ENCODE data around the gene C16orf96.

Gene C16orf96

DNA sequence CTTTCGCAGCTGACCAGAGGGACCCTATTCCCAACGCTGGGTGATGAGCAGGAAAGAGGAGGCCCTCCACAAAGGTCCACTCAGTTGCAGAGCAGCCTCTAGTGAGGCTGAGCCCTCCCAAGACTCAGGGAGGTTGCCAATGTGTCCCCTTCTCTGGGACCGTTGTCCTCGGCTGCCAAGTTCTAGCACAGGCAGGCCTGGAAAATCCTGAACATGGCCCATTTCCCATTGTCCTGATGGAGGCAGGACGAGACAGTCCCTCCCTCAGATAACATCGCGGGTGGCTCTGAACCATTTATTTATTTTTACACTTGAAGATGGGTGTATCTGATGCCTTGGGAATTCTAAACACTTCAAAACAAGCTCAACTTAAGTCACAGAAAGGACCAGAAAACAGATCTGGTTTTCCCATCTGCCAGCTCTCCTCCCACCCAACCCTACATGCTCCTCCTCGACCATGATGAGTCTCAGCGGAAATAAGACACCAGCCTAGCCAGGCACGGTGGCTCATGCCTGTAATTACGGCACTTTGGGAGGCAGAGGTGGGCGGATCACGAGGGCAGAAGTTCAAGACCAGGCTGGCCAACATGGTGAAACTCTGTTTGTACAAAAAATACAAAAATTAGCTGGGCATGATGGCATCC lies 30.4 kb upstream of the C16orf96 start:
- Histone ChIP-seq H3K4me1 (ENCODE audit: control insufficient read depth, insufficient read depth, low read length) (peaks cover 12% of the 10 kb centered on the region), H3K9me3 (ENCODE audit: control insufficient read depth, insufficient read depth, low read length) (no peaks in the 10 kb centered on the region), H3K27ac (ENCODE audit: low read length) (no peak overlapping the region), H3K36me3 (ENCODE audit: control insufficient read depth, insufficient read depth, low read length) (no peaks in the 10 kb centered on the region), H3K4me3 (ENCODE audit: low read length) (no peak overlapping the region), H3K27me3 (ENCODE audit: control insufficient read depth, insufficient read depth, low read length) (no peaks in the 10 kb centered on the region)
- no peak for DNase-seq (ENCODE audit: low read depth, low spot score)
- WGBS (ENCODE audit: insufficient coverage, insufficient read length): no CpG with 5 or more reads among the region's 13 CpGs

GRCh38 chr16:4529085-4530060 lies 26.8 kb upstream of the C16orf96 start:
- no peak overlapping the region for H3K4me3 ChIP-seq (ENCODE audit: low read length)
- peaks cover 2% of the 10 kb centered on the region for H3K4me1 ChIP-seq (ENCODE audit: control insufficient read depth, insufficient read depth, low read length)
- no peaks in the 10 kb centered on the region for H3K27me3 ChIP-seq (ENCODE audit: control insufficient read depth, insufficient read depth, low read length)
- DNase-seq (ENCODE audit: low read depth, low spot score): no peak
- no CpG with 5 or more reads among the region's 16 CpGs for WGBS (ENCODE audit: insufficient coverage, insufficient read length)
- no peaks in the 10 kb centered on the region for H3K36me3 ChIP-seq (ENCODE audit: control insufficient read depth, insufficient read depth, low read length)
- no peaks in the 10 kb centered on the region for H3K9me3 ChIP-seq (ENCODE audit: control insufficient read depth, insufficient read depth, low read length)
- H3K27ac ChIP-seq (ENCODE audit: low read length): no peak overlapping the region

GRCh38 chr16:4531811-4532210 lies 24.3 kb upstream of the C16orf96 start:
- WGBS (ENCODE audit: insufficient coverage, insufficient read length): no CpG with 5 or more reads among the region's 8 CpGs
- Histone ChIP-seq H3K4me3 (ENCODE audit: low read length) (no peak overlapping the region), H3K4me1 (ENCODE audit: control insufficient read depth, insufficient read depth, low read length) (peaks cover 2% of the 10 kb centered on the region; the same call in 1 of the 2 replicates), H3K27me3 (ENCODE audit: control insufficient read depth, insufficient read depth, low read length) (no peaks in the 10 kb centered on the region), H3K36me3 (ENCODE audit: control insufficient read depth, insufficient read depth, low read length) (no peaks in the 10 kb centered on the region; the same call in 1 of the 2 replicates), H3K27ac (ENCODE audit: low read length) (no peak overlapping the region), H3K9me3 (ENCODE audit: control insufficient read depth, insufficient read depth, low read length) (no peaks in the 10 kb centered on the region)
- DNase-seq (ENCODE audit: low read depth, low spot score): no peak

GRCh38 chr16:4532238-4532637 lies 23.9 kb upstream of the C16orf96 start:
- WGBS (ENCODE audit: insufficient coverage, insufficient read length): no CpG with 5 or more reads among the region's 10 CpGs
- no peaks in the 10 kb centered on the region for H3K9me3 ChIP-seq (ENCODE audit: control insufficient read depth, insufficient read depth, low read length)
- H3K4me3 ChIP-seq (ENCODE audit: low read length): no peak overlapping the region
- DNase-seq (ENCODE audit: low read depth, low spot score): no peak
- no peaks in the 10 kb centered on the region; the same call in 1 of the 2 replicates for H3K36me3 ChIP-seq (ENCODE audit: control insufficient read depth, insufficient read depth, low read length)
- H3K4me1 ChIP-seq (ENCODE audit: control insufficient read depth, insufficient read depth, low read length): peaks cover 2% of the 10 kb centered on the region; the same call in 1 of the 2 replicates
- no peak overlapping the region for H3K27ac ChIP-seq (ENCODE audit: low read length)
- no peaks in the 10 kb centered on the region for H3K27me3 ChIP-seq (ENCODE audit: control insufficient read depth, insufficient read depth, low read length)

DNA sequence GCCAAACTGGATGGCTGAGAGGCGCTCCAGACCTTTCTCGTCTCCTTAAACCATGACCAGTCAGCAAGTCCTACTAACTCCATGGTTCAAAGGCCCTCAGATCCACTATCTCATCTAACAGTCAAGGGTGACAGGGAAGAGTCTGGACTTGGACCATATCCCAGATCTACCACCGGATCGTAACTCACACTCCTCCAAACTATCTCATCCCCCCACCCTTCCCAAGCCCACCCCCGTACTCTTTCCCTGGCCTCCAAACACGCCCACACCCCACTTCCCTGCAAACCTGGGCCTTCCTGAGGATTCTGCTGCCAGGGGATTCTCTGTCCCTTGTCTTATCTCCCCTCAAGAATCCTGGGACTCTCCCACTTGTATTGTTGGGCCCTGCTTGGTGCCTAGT lies 22.6 kb upstream of the C16orf96 start:
- WGBS (ENCODE audit: insufficient coverage, insufficient read length): 100% methylated on average over 3 of the region's 6 CpGs

DNA sequence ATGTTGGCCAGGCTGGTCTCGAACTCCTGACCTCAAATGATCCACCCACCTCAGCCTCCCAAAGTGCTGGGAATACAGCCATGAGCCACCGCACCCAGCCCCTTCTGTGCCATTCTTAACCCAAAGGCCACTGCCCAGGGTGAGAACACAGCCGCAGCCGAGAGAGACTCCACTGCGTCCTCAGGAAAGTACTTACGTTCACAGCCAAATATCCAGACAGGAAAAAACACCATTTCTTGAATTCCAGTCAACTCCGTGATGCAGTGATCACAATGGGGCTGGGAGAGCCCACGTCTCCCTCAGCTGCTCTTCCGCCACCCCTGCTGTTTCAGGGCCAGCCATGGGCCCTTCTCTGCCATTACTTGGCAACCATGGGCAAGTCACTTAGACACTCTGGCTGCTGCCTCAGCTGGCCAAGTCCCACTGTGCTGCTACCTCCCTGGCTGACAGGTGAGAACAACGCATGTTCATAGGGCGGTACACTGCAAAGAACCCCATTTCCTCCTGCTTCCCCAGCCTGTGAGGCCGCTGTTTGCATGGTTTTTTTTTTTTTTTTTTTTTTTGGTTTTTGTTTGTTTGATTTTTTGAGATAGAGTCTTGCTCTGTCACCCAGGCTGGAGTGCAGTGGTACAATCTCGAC lies 21.9 kb upstream of the C16orf96 start:
- Histone ChIP-seq H3K27ac (ENCODE audit: low read length) (no peak overlapping the region), H3K4me3 (ENCODE audit: low read length) (no peak overlapping the region), H3K9me3 (ENCODE audit: control insufficient read depth, insufficient read depth, low read length) (no peaks in the 10 kb centered on the region), H3K36me3 (ENCODE audit: control insufficient read depth, insufficient read depth, low read length) (no peaks in the 10 kb centered on the region; the same call in 1 of the 2 replicates), H3K4me1 (ENCODE audit: control insufficient read depth, insufficient read depth, low read length) (peaks cover 2% of the 10 kb centered on the region; the same call in 1 of the 2 replicates), H3K27me3 (ENCODE audit: control insufficient read depth, insufficient read depth, low read length) (no peaks in the 10 kb centered on the region)
- WGBS (ENCODE audit: insufficient coverage, insufficient read length): no CpG with 5 or more reads among the region's 13 CpGs
- DNase-seq (ENCODE audit: low read depth, low spot score): no peak

More for the DNA sequence above, 22.6 kb upstream of the C16orf96 start:
- no peak for DNase-seq (ENCODE audit: low read depth, low spot score)
- peaks cover 2% of the 10 kb centered on the region; the same call in 1 of the 2 replicates for H3K4me1 ChIP-seq (ENCODE audit: control insufficient read depth, insufficient read depth, low read length)
- H3K4me3 ChIP-seq (ENCODE audit: low read length): no peak overlapping the region
- H3K36me3 ChIP-seq (ENCODE audit: control insufficient read depth, insufficient read depth, low read length): no peaks in the 10 kb centered on the region; the same call in 1 of the 2 replicates
- no peaks in the 10 kb centered on the region for H3K27me3 ChIP-seq (ENCODE audit: control insufficient read depth, insufficient read depth, low read length)
- no peaks in the 10 kb centered on the region for H3K9me3 ChIP-seq (ENCODE audit: control insufficient read depth, insufficient read depth, low read length)
- no peak overlapping the region for H3K27ac ChIP-seq (ENCODE audit: low read length)

DNA sequence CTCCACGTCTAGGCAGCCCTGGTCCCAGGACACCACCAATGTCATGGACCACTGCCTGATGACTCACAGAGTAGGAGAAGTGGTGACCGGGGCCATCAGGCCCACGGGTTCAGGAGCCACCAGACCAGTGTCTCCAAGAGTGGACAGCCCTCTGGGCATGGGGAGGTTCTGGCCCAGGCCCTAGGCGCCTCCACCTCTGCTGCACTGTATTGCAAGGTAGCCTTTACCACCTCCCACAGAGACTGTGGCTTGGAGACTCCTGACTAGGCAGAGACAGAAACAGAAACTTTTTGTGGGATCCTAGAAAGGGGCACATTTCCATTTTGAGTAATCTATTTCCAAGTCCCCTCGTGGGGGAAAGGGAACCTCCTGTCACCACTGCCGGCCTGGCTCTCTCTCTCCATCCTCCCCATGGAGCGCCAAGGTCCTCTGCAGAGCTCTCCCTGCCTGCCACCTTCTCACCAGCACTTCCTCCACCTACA lies 20.5 kb upstream of the C16orf96 start:
- Histone ChIP-seq H3K36me3 (ENCODE audit: control insufficient read depth, insufficient read depth, low read length) (no peaks in the 10 kb centered on the region; the same call in 1 of the 2 replicates), H3K9me3 (ENCODE audit: control insufficient read depth, insufficient read depth, low read length) (peaks cover 2% of the 10 kb centered on the region), H3K4me3 (ENCODE audit: low read length) (no peak overlapping the region), H3K4me1 (ENCODE audit: control insufficient read depth, insufficient read depth, low read length) (no peaks in the 10 kb centered on the region), H3K27ac (ENCODE audit: low read length) (no peak overlapping the region), H3K27me3 (ENCODE audit: control insufficient read depth, insufficient read depth, low read length) (peaks cover 3% of the 10 kb centered on the region; the same call in 1 of the 2 replicates)
- DNase-seq (ENCODE audit: low read depth, low spot score): no peak
- WGBS (ENCODE audit: insufficient coverage, insufficient read length): no CpG with 5 or more reads among the region's 7 CpGs

- Histone ChIP-seq H3K27ac (ENCODE audit: low read length) (no peak overlapping the region), H3K4me1 (ENCODE audit: control insufficient read depth, insufficient read depth, low read length) (no peaks in the 10 kb centered on the region), H3K9me3 (ENCODE audit: control insufficient read depth, insufficient read depth, low read length) (peaks cover 2% of the 10 kb centered on the region), H3K4me3 (ENCODE audit: low read length) (no peak overlapping the region), H3K36me3 (ENCODE audit: control insufficient read depth, insufficient read depth, low read length) (no peaks in the 10 kb centered on the region; the same call in 1 of the 2 replicates), H3K27me3 (ENCODE audit: control insufficient read depth, insufficient read depth, low read length) (peaks cover 3% of the 10 kb centered on the region; the same call in 1 of the 2 replicates)
- DNase-seq (ENCODE audit: low read depth, low spot score): no peak
- WGBS (ENCODE audit: insufficient coverage, insufficient read length): no CpG with 5 or more reads among the region's 15 CpGs
Observed at GRCh38 chr16:4536391-4537106, 19.6 kb upstream of the C16orf96 start.

GRCh38 chr16:4537376-4538343 lies 18.5 kb upstream of the C16orf96 start:
- DNase-seq (ENCODE audit: low read depth, low spot score): no peak
- no CpG with 5 or more reads among the region's 75 CpGs for WGBS (ENCODE audit: insufficient coverage, insufficient read length)

More at GRCh38 chr16:4537376-4538343, 18.5 kb upstream of the C16orf96 start:
- H3K4me1 ChIP-seq (ENCODE audit: control insufficient read depth, insufficient read depth, low read length): no peaks in the 10 kb centered on the region
- H3K36me3 ChIP-seq (ENCODE audit: control insufficient read depth, insufficient read depth, low read length): no peaks in the 10 kb centered on the region; the same call in 1 of the 2 replicates
- peaks cover 2% of the 10 kb centered on the region for H3K9me3 ChIP-seq (ENCODE audit: control insufficient read depth, insufficient read depth, low read length)
- peak overlapping the region; percentile 64 for H3K4me3 ChIP-seq (ENCODE audit: low read length)
- H3K27me3 ChIP-seq (ENCODE audit: control insufficient read depth, insufficient read depth, low read length): peaks cover 3% of the 10 kb centered on the region; the same call in 1 of the 2 replicates
- no peak overlapping the region for H3K27ac ChIP-seq (ENCODE audit: low read length)

Measured in iPS DF 6.9 (cell line).